ENCODE results near the gene SELPLG.

Gene SELPLG

GRCh38 chr12:108598553-108599250 lies 35.0 kb downstream of the SELPLG start:
- no peak for DNase-seq
- no peak for TF ChIP-seq CTCF (IDR thresholded peaks at IDR 0.05; ENCODE audit: low read depth, low read length)
- no peak overlapping the region for H3K4me3 ChIP-seq (ENCODE audit: low read depth, low read length)

GRCh38 chr12:108597559-108598471 lies 35.9 kb downstream of the SELPLG start, which contains the start of gene TMEM119:
Gene TMEM119, minus strand, starts transcription at chr12:108598084. Its CDS starts 5,701 bp downstream, at chr12:108592383.
- H3K9me3 ChIP-seq (ENCODE audit: severe bottlenecking) = no peaks in the 10 kb centered on the region
- no peaks in the 10 kb centered on the region for H3K27me3 ChIP-seq (ENCODE audit: insufficient read depth, low read depth, severe bottlenecking)
- no peak within 1 kb of the TSS for H3K27ac ChIP-seq
- H3K4me3 ChIP-seq (ENCODE audit: low read depth, low read length) = no peak within 1 kb of the TSS
- TF ChIP-seq CTCF (IDR thresholded peaks at IDR 0.05; ENCODE audit: low read depth, low read length) = no peak
- H3K36me3 ChIP-seq = no peaks in the 10 kb centered on the region
- DNase-seq = peak; percentile 32

More at GRCh38 chr12:108598553-108599250, 35.0 kb downstream of the SELPLG start:
- no peak overlapping the region for H3K27ac ChIP-seq
- no peaks in the 10 kb centered on the region for H3K9me3 ChIP-seq (ENCODE audit: severe bottlenecking)
- no peaks in the 10 kb centered on the region for H3K27me3 ChIP-seq (ENCODE audit: insufficient read depth, low read depth, severe bottlenecking)
- no peaks in the 10 kb centered on the region for H3K36me3 ChIP-seq

GRCh38 chr12:108596854-108597558 lies 36.7 kb downstream of the SELPLG start:
- no peaks in the 10 kb centered on the region for H3K36me3 ChIP-seq
- H3K27me3 ChIP-seq (ENCODE audit: insufficient read depth, low read depth, severe bottlenecking) = no peaks in the 10 kb centered on the region
- TF ChIP-seq CTCF (IDR thresholded peaks at IDR 0.05; ENCODE audit: low read depth, low read length) = no peak
- no peaks in the 10 kb centered on the region for H3K9me3 ChIP-seq (ENCODE audit: severe bottlenecking)
- no peak overlapping the region for H3K27ac ChIP-seq
- DNase-seq = no peak
- no peak overlapping the region for H3K4me3 ChIP-seq (ENCODE audit: low read depth, low read length)

GRCh38 chr12:108595711-108596647 lies 37.7 kb downstream of the SELPLG start:
- Histone ChIP-seq H3K27ac (no peak overlapping the region), H3K27me3 (ENCODE audit: insufficient read depth, low read depth, severe bottlenecking) (no peaks in the 10 kb centered on the region), H3K36me3 (no peaks in the 10 kb centered on the region), H3K4me3 (ENCODE audit: low read depth, low read length) (no peak overlapping the region), H3K9me3 (ENCODE audit: severe bottlenecking) (no peaks in the 10 kb centered on the region)
- no peak for DNase-seq
- no peak for TF ChIP-seq CTCF (IDR thresholded peaks at IDR 0.05; ENCODE audit: low read depth, low read length)
